GM12878 (cell line): ENCODE results near the gene PLOD2. TPM values are rescaled to one million over a fixed set of nuclear protein-coding genes. Genes with fewer than 3 reads are reported as not detected.

Experiments
- ATAC-seq: fragments of 200-7000 bp; cut with Tn5 transposase; 3 replicates; pipeline ENCODE4 v1.9.1; 2020; ENCODE audit warnings: mild to moderate bottlenecking, moderate library complexity
- BruUV-seq: library from RNA; stranded (reverse); fragments of 400-500 nt; replicated peaks from 2 replicates; lab custom pipeline; 2021; lab: Mats Ljungman, UMichigan
- CTCF ChIA-PET: fragments of 300-600 bp; sonication (Branson Sonifier 250); formaldehyde crosslinking; extraction: SDS; loops from one replicate; lab custom pipeline; 2021; ENCODE audit warnings: inconsistent platforms; lab: Yijun Ruan, JAX
- POLR2A ChIA-PET: fragments of 350-600 bp; formaldehyde crosslinking; extraction: SDS; loops from one replicate; lab custom pipeline; 2021; ENCODE audit warnings: inconsistent platforms; lab: Charles Lee
- RAD21 ChIA-PET: fragments of 300-600 bp; sonication (Branson Sonifier 250); formaldehyde crosslinking; loops from one replicate; lab custom pipeline; 2023; ENCODE audit warnings: antibody characterized with exemption; ENCODE audit not compliant: unreplicated experiment; lab: Charles Lee
- SMC1A ChIA-PET: fragments of 300-600 bp; sonication (Branson Sonifier 250); formaldehyde crosslinking; loops from one replicate; lab custom pipeline; 2023; ENCODE audit not compliant: unreplicated experiment, uncharacterized antibody; lab: Charles Lee
- DNase-seq: peaks from one replicate; pipeline ENCODE4 v3.0.0-alpha.2; 2011; ENCODE audit warnings: low read depth, low spot score
- FAIRE-seq: peaks from 3 replicates; lab custom pipeline; 2011; peaks lifted over from hg19 to GRCh38; lab: Jason Lieb, UNC
- H2AFZ ChIP-seq: 2 replicates; pipeline ENCODE4 v1.6.0; 2011; ENCODE audit warnings: low read depth, low read length, control low read depth; ENCODE audit not compliant: control insufficient read depth
- H3K27ac ChIP-seq: 2 replicates; pipeline ENCODE4 v1.5.1; 2011; ENCODE audit warnings: control low read depth; ENCODE audit not compliant: control insufficient read depth, insufficient read depth
- H3K27me3 ChIP-seq, 2 experiments: replicated peaks in 1 of 2; 2 replicates each; pipeline versions ENCODE4 v1.6.0 to v1.6.1; 2011; ENCODE audit warnings: low read length in 1 of 2; ENCODE audit not compliant: control insufficient read depth in 2 of 2, insufficient read depth in 2 of 2
- H3K36me3 ChIP-seq, 2 experiments: 2 replicates each; pipeline ENCODE4 v1.5.1; 2011; ENCODE audit warnings: low read length in 1 of 2; ENCODE audit not compliant: control insufficient read depth in 2 of 2, insufficient read depth in 2 of 2
- H3K4me1 ChIP-seq: 2 replicates; pipeline ENCODE4 v1.6.1; 2011; ENCODE audit warnings: mild to moderate bottlenecking, low read length, moderate library complexity, mixed read lengths; ENCODE audit not compliant: control insufficient read depth, insufficient read depth
- H3K4me2 ChIP-seq: 2 replicates; pipeline ENCODE4 v1.6.0; 2011; ENCODE audit warnings: control low read depth; ENCODE audit not compliant: control insufficient read depth, insufficient read depth
- H3K4me3 ChIP-seq: fragments of 200-600 bp; sonication (generic); 2 replicates; pipeline ENCODE4 v1.5.1; 2016
- H3K79me2 ChIP-seq: 2 replicates; pipeline ENCODE4 v1.6.0; 2011; ENCODE audit warnings: low read length; ENCODE audit not compliant: control insufficient read depth, insufficient read depth
- H3K9ac ChIP-seq: 2 replicates; pipeline ENCODE4 v1.8.0; 2011; ENCODE audit warnings: low read length, control low read depth, mixed read lengths; ENCODE audit not compliant: control insufficient read depth, insufficient read depth
- H3K9me3 ChIP-seq: replicated peaks from 3 replicates; pipeline ENCODE4 v1.5.1; 2011; ENCODE audit warnings: mild to moderate bottlenecking, low read length; ENCODE audit not compliant: control insufficient read depth, insufficient read depth
- H4K20me1 ChIP-seq: 2 replicates; pipeline ENCODE4 v1.6.0; 2011; ENCODE audit not compliant: control insufficient read depth, insufficient read depth
- CBX3 ChIP-seq: fragments of 200-600 bp; sonication (generic); IDR thresholded peaks from 2 replicates; pipeline ENCODE4 v1.6.1; 2016; ENCODE audit warnings: low read depth, borderline replicate concordance
- EED ChIP-seq: sonication (generic); IDR thresholded peaks from 2 replicates; pipeline ENCODE4 v1.6.1; 2016; ENCODE audit warnings: antibody characterized with exemption, low read depth
- RB1 ChIP-seq: fragments of 450-650 bp; formaldehyde crosslinking; IDR thresholded peaks from 2 replicates; pipeline ENCODE4 v1.6.1; 2017; ENCODE audit warnings: mild to moderate bottlenecking, borderline replicate concordance
- WGBS: methylation state at CpG from one replicate; pipeline ENCODE4 v1.1.6; 2016; ENCODE audit warnings: low lambda C conversion rate; ENCODE audit not compliant: insufficient replicate concordance, insufficient coverage; ENCODE audit errors: missing lambda C conversion rate; 5-methylcytosine and 5-hydroxymethylcytosine counted together
- in situ Hi-C: fragments of 300-500 bp; cut with MboI; formaldehyde crosslinking; loops from 9 replicates; pipeline ENCODE4 v1.14.3; 2018; ENCODE audit warnings: mixed read lengths
- intact Hi-C: fragments of 100-400 bp; cut with micrococcal nuclease; formaldehyde crosslinking; loops from one replicate; pipeline ENCODE4 v1.14.2; 2022; ENCODE audit not compliant: unreplicated experiment
- polyA plus RNA-seq, 11 experiments: library from polyadenylated mRNA; depleted of rRNA in 4 of 11; unstranded in 6 of 11; stranded (reverse) in 5 of 11; fragments of >200 nt; fragmentation: Nextera tagmentation in 4 of 11; fragmentation: Illumina TruSeq in 1 of 11; extraction: Ambion mirVana in 4 of 11; extraction: Trizol in 1 of 11; gene quantifications; 1 replicate in 1 of 11; 2 replicates in 10 of 11; pipeline versions ENCODE4 v1.2.1 to v1.2.3, GENCODE V29; 2011 to 2016; ENCODE audit warnings: inconsistent platforms in 2 of 11, missing spikeins in 2 of 11, low read depth in 1 of 11
- total RNA-seq, 4 experiments: library from RNA; depleted of rRNA in 3 of 4; stranded (reverse); fragments of >200 nt in 3 of 4; fragmentation: Illumina TruSeq in 1 of 4; extraction: Trizol in 1 of 4; gene quantifications; 2 replicates each; pipeline versions ENCODE4 v1.2.1 to v1.2.3, GENCODE V29; 2013 to 2021
- TF ChIP-seq, protein P1 (sequence below): fragments of 450-650 bp; IDR thresholded peaks from 2 replicates; pipeline ENCODE4 v1.6.1; 2017; ENCODE audit warnings: mild to moderate bottlenecking, low read depth, inconsistent platforms; ENCODE audit not compliant: poor library complexity, severe bottlenecking
- TF ChIP-seq, protein P2 (sequence below): fragments of 450-650 bp; formaldehyde crosslinking; IDR thresholded peaks from 2 replicates; pipeline ENCODE4 v1.4.0; 2020; ENCODE audit warnings: mild to moderate bottlenecking, moderate library complexity

The PLOD2 gene
- total and polyA plus RNA-seq, 10 of the 15 experiments (the other 5 are each of a cell fraction or from before 2014, with no cell fraction given): 0.03 to 0.56 (median 0.33) TPM; not detected in 4

DNA sequence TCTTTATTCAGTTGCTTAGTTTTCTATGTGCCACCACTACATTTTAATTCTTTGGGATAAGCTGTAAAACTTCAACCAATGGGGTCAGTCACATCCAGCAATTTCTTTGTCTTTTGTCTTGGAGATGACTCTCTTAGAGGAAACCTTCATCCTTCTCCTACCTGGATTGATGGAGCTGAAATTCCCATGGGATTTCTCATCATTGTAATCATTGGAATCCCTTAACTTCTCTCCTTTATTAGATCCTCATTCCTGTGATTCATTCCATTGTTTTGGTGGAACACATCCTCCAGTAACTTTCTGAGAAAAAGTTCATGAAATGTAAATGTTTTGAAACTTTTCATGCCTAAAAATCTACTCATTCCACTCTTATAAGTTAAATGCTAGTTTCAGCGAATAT is 9.6 kb upstream of the PLOD2 start (continued):
- TF ChIP-seq, protein P1, sequence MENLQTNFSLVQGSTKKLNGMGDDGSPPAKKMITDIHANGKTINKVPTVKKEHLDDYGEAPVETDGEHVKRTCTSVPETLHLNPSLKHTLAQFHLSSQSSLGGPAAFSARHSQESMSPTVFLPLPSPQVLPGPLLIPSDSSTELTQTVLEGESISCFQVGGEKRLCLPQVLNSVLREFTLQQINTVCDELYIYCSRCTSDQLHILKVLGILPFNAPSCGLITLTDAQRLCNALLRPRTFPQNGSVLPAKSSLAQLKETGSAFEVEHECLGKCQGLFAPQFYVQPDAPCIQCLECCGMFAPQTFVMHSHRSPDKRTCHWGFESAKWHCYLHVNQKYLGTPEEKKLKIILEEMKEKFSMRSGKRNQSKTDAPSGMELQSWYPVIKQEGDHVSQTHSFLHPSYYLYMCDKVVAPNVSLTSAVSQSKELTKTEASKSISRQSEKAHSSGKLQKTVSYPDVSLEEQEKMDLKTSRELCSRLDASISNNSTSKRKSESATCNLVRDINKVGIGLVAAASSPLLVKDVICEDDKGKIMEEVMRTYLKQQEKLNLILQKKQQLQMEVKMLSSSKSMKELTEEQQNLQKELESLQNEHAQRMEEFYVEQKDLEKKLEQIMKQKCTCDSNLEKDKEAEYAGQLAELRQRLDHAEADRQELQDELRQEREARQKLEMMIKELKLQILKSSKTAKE: no peak
- TF ChIP-seq EED: no peak
- TF ChIP-seq RB1: no peak

DNA sequence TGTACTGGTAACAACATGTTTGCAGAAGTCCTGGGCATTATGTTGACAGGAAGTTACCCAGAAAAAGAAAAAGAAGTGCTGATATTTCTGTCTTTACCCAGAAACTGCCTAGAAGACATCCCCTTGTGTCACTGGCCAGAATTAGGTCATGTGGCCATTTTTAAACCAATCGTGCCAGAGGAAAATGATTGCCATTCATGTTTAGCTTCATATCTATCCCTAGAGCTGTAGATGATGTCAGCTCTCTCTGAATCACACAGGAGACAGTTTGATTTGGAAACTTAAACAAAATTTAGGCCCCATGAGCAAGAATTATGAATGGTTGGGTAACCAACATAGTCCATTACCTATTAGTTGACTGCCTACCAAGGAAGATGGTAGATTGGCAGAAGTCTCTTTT is 8.9 kb upstream of the PLOD2 start:
- SMC1A ChIA-PET: no interaction called here
- BruUV-seq: no TSS peak
- H3K4me3 ChIP-seq: no peak overlapping the region
- no peaks in the 10 kb centered on the region for H3K9me3 ChIP-seq
- H3K36me3 ChIP-seq: no peaks in the 10 kb centered on the region
- ATAC-seq: no peak
- no peak overlapping the region for H3K9ac ChIP-seq
- CTCF ChIA-PET: no interaction called here
- no peak overlapping the region for H3K4me2 ChIP-seq
- H2AFZ ChIP-seq: no peak overlapping the region
- no peaks in the 10 kb centered on the region for H3K4me1 ChIP-seq
- intact Hi-C loops (no loop called here), in situ Hi-C loops (no loop called here)
- no peak for FAIRE-seq
- no peaks in the 10 kb centered on the region for H4K20me1 ChIP-seq
- RAD21 ChIA-PET: no interaction called here
- H3K27me3 ChIP-seq: no peaks in the 10 kb centered on the region
- POLR2A ChIA-PET: no interaction called here
- no peak overlapping the region for H3K27ac ChIP-seq
- DNase-seq: no peak
- 29% methylated on average over 1 of the region's 1 CpG for WGBS
- no peaks in the 10 kb centered on the region for H3K79me2 ChIP-seq
- TF ChIP-seq, protein P2, sequence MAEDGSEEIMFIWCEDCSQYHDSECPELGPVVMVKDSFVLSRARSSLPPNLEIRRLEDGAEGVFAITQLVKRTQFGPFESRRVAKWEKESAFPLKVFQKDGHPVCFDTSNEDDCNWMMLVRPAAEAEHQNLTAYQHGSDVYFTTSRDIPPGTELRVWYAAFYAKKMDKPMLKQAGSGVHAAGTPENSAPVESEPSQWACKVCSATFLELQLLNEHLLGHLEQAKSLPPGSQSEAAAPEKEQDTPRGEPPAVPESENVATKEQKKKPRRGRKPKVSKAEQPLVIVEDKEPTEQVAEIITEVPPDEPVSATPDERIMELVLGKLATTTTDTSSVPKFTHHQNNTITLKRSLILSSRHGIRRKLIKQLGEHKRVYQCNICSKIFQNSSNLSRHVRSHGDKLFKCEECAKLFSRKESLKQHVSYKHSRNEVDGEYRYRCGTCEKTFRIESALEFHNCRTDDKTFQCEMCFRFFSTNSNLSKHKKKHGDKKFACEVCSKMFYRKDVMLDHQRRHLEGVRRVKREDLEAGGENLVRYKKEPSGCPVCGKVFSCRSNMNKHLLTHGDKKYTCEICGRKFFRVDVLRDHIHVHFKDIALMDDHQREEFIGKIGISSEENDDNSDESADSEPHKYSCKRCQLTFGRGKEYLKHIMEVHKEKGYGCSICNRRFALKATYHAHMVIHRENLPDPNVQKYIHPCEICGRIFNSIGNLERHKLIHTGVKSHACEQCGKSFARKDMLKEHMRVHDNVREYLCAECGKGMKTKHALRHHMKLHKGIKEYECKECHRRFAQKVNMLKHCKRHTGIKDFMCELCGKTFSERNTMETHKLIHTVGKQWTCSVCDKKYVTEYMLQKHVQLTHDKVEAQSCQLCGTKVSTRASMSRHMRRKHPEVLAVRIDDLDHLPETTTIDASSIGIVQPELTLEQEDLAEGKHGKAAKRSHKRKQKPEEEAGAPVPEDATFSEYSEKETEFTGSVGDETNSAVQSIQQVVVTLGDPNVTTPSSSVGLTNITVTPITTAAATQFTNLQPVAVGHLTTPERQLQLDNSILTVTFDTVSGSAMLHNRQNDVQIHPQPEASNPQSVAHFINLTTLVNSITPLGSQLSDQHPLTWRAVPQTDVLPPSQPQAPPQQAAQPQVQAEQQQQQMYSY (CRISPR knock-in tag): no peak
- no peak for TF ChIP-seq CBX3
